AG04449 (cell line): Measurements from ENCODE around the gene DUSP5.

Experiments used
- CTCF ChIA-PET: fragments of 350-600 bp; formaldehyde crosslinking; extraction: SDS; loops from one replicate; lab custom pipeline; 2021; ENCODE audit warnings: antibody characterized with exemption; lab: Yijun Ruan, JAX
- POLR2A ChIA-PET: fragments of 400-600, 350-600 bp; formaldehyde crosslinking; extraction: SDS; loops from one replicate; lab custom pipeline; 2020; ENCODE audit warnings: antibody characterized with exemption, inconsistent platforms; lab: Yijun Ruan, JAX
- DNase-seq: peaks from one replicate; pipeline ENCODE4 v3.0.0-alpha.2; 2010; ENCODE audit warnings: low read depth, low spot score
- H3K4me3 ChIP-seq: 2 replicates; pipeline ENCODE4 v1.5.1; 2011; ENCODE audit warnings: low read depth, mild to moderate bottlenecking, control low read depth, low read length
- TF ChIP-seq, protein P1 (sequence below): IDR thresholded peaks from one replicate; pipeline ENCODE4 v1.5.1; 2011; ENCODE audit warnings: mild to moderate bottlenecking, moderate library complexity, low read length, control low read depth, inconsistent platforms; ENCODE audit not compliant: insufficient read depth; ENCODE audit errors: missing control alignments

Gene DUSP5

DNA sequence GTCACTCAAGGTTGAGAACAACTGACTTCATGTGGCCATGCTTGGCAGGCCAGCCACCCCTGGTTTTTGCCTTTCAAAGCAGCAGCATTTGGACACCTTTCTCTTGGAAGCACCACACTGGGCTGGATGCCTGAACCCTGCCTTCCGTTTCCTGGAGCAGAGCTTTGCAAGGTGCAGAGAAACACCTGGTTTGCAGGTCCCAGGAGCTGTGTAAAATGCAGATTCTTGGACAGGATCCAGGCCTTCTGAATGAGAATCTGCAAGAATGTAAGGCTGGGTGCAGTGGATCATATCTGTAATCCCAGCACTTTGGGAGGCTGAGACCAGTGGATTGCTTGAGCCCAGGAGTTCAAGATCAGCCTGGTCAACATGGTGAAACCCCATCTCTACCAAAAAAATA lies 18.0 kb upstream of the DUSP5 start:
- no peak overlapping the region for H3K4me3 ChIP-seq
- DNase-seq = no peak
- ChIA-PET CTCF (interaction anchor here (0.9 to 2.2 kb wide), 3 partner anchors 23 to 126 kb away, joined by 3 to 8 read pairs (median 3); no protein-coding TSS in a partner anchor), POLR2A (no interaction called here)
- TF ChIP-seq, protein P1, sequence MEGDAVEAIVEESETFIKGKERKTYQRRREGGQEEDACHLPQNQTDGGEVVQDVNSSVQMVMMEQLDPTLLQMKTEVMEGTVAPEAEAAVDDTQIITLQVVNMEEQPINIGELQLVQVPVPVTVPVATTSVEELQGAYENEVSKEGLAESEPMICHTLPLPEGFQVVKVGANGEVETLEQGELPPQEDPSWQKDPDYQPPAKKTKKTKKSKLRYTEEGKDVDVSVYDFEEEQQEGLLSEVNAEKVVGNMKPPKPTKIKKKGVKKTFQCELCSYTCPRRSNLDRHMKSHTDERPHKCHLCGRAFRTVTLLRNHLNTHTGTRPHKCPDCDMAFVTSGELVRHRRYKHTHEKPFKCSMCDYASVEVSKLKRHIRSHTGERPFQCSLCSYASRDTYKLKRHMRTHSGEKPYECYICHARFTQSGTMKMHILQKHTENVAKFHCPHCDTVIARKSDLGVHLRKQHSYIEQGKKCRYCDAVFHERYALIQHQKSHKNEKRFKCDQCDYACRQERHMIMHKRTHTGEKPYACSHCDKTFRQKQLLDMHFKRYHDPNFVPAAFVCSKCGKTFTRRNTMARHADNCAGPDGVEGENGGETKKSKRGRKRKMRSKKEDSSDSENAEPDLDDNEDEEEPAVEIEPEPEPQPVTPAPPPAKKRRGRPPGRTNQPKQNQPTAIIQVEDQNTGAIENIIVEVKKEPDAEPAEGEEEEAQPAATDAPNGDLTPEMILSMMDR = no peak

DNA sequence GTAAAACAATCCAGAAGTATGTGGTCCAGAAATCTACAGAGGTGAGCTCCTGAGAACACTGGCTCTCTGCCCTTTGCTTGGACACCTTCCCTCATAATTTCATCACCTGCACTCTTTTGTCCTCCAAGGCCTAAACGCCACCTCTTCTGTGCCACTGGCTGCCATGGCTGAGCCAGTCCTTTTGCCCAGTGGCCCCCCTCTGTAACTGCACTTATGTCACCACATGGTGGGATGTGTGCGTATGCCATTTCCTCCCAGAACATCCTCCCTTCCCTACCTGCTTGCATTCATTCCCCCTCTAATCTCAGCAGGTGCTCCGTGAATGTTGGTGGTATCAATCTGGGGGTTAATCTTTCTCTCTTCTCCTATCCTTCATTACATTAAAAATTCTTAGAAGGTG lies 17.3 kb upstream of the DUSP5 start:
- CTCF ChIA-PET = interaction anchor here (0.9 to 2.2 kb wide), 3 partner anchors 23 to 126 kb away, joined by 3 to 8 read pairs (median 3); no protein-coding TSS in a partner anchor
- POLR2A ChIA-PET = no interaction called here
- no peak overlapping the region for H3K4me3 ChIP-seq
- TF ChIP-seq, protein P1 = no peak
- DNase-seq = no peak

DNA sequence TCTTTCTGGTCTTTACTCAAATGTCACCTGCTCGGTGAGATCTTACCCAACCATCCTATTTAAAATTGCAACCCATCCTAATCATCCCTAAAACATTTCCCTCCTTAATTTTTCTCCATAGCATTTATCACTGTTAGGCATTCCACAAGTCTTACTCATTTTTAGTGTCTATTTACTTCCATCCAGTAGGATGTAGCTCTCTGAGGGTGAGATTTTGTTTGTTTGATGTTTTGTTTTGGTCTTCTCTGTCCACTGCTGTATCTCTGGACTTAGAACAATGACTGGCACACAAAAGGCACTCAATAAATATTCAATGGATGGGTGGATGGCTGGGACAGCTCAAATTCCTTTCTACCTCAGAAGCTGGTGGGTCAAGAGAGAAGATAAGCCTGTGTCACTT lies 15.8 kb upstream of the DUSP5 start:
- DNase-seq = no peak
- H3K4me3 ChIP-seq = no peak overlapping the region
- POLR2A ChIA-PET = no interaction called here
- CTCF ChIA-PET = interaction anchor here (1.5 kb wide), 1 partner anchor 128 kb away, joined by 7 read pairs; no protein-coding TSS in a partner anchor
- TF ChIP-seq, protein P1 = no peak

DNA sequence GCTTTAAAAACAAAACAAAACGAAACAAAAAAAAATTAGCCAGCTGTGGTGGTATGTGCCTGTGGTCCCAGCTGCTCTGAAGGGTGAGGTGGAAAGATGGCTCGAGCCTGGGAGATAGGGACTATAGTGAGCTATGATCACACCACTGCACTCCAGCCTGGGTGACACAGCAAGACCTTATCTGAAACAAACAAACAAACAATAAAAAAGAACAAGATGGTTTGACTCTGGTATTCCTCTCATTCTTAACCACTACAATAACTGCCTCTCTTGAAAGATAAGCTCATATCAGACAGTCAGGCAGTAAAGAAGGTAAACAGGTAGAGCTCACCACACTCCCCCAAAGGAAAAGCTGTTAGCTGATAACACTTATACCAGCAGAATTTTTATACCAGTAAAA lies 14.1 kb upstream of the DUSP5 start:
- H3K4me3 ChIP-seq = no peak overlapping the region
- ChIA-PET CTCF (interaction anchor here (1.3 to 1.4 kb wide), 2 partner anchors 37 to 173 kb away, joined by 4 to 7 read pairs; no protein-coding TSS in a partner anchor), POLR2A (no interaction called here)
- TF ChIP-seq, protein P1 = no peak
- DNase-seq = no peak

DNA sequence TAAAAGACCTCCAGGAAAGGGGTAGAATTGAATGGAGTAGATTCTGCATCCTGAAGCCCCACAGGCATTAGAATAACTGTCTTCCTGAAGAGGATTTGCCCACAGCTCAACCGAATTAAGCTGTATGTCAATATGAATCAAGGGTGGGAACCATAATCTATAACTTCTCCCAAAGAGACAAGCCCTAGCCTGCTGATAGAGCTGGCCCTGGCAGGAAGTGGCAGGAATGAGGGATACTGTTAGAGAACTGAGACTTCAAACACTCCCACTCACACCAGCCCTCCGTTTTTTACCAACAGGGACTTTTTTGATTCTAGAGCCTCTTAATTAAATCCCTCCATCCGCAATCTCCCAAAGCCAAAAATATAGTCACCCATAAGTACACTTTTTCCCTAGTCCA lies 12.2 kb upstream of the DUSP5 start:
- H3K4me3 ChIP-seq = no peak overlapping the region
- CTCF ChIA-PET = interaction anchor here (1.8 kb wide), 1 partner anchor 131 kb away, joined by 8 read pairs; no protein-coding TSS in a partner anchor
- DNase-seq = no peak
- TF ChIP-seq, protein P1 = no peak
- POLR2A ChIA-PET = no interaction called here

DNA sequence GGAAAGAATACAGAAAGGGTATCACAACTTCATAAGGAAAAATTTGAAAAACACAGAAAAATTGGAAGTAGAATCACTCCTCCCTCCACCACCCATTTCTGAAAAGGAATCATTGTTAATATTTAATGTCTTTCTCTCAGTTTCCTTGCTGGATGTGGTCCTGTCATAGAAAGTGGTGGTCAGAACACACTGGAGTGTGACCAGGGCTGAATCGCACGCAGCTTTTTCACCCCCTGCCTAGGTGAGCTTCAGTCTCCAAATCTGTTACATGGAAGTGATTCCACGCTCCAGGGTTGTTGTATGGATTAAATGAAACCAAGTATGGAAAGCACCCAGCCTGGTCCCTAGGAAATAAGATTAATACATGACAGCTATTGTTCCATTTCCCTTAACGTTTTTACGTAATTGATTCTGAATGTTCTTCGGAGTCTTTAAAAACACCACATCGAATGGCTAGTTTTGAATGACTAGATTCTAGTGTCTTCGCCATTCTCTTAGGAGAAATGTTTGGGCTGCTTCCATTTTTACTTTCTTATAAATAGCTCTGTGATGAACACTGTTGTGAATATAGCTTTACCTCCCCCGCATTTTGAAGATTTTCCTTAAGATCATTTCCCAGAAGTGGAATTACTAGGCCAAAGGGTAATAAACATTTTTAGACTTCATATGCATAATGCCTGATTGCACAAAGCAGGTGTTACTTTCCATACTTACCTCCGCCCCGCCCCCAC lies 10.9 kb upstream of the DUSP5 start:
- H3K4me3 ChIP-seq = no peak overlapping the region
- TF ChIP-seq, protein P1 = no peak
- DNase-seq = no peak
- ChIA-PET POLR2A (no interaction called here), CTCF (interaction anchor here (0.7 to 1.1 kb wide), 4 partner anchors 8 to 181 kb away, joined by 3 to 4 read pairs (median 3); no protein-coding TSS in a partner anchor)
